Cardiac muscle cell (in vitro differentiated cells and primary cell): ENCODE results near the gene DNAJB6. TPM values are rescaled to one million over a fixed set of nuclear protein-coding genes. Genes with fewer than 3 reads are reported as not detected.

ENCODE experiments used
- DNase-seq, 2 donors: peaks; one replicate each; pipeline versions ENCODE4 v3.0.0 to v3.0.0-alpha.2; 2010 to 2017; ENCODE audit warnings: low read depth in 1 of 2, low spot score in 1 of 2
- H3K27ac ChIP-seq: fragments of 200-600 bp; sonication (generic); 2 replicates; pipeline ENCODE4 v1.5.1; 2016
- H3K27me3 ChIP-seq: fragments of 200-600 bp; sonication (generic); 2 replicates; pipeline ENCODE4 v1.6.0; 2016; ENCODE audit warnings: control low read depth
- H3K36me3 ChIP-seq: fragments of 200-600 bp; sonication (generic); 2 replicates; pipeline ENCODE4 v1.5.1; 2016; ENCODE audit warnings: control low read depth
- H3K4me1 ChIP-seq: fragments of 200-600 bp; sonication (generic); 2 replicates; pipeline ENCODE4 v1.8.1; 2017; ENCODE audit warnings: low read depth, mild to moderate bottlenecking, mixed run types
- H3K4me3 ChIP-seq: fragments of 200-600 bp; sonication (generic); 2 replicates; pipeline ENCODE4 v1.5.1; 2016; ENCODE audit warnings: mild to moderate bottlenecking
- H3K9me3 ChIP-seq: fragments of 200-600 bp; sonication (generic); 2 replicates; pipeline ENCODE4 v1.5.1; 2017; ENCODE audit warnings: low read depth, mild to moderate bottlenecking, control low read depth
- polyA plus RNA-seq: library from polyadenylated mRNA; unstranded; fragments of >200 nt; fragmentation: Nextera tagmentation; extraction: Ambion mirVana; gene quantifications from 2 replicates; pipeline ENCODE4 v1.2.1, GENCODE V29; 2016
- total RNA-seq: library from RNA; depleted of rRNA; stranded (reverse); fragments of >200 nt; gene quantifications from 2 replicates; pipeline ENCODE4 v1.2.3, GENCODE V29; 2016
- TF ChIP-seq, protein P1 (sequence below): IDR thresholded peaks from 2 replicates; pipeline ENCODE4 v1.5.1; 2012; ENCODE audit warnings: low read depth, mild to moderate bottlenecking, low read length

The DNAJB6 gene
- total and polyA plus RNA-seq, 2 experiments from 2014 or later = 110 to 137 TPM

DNA sequence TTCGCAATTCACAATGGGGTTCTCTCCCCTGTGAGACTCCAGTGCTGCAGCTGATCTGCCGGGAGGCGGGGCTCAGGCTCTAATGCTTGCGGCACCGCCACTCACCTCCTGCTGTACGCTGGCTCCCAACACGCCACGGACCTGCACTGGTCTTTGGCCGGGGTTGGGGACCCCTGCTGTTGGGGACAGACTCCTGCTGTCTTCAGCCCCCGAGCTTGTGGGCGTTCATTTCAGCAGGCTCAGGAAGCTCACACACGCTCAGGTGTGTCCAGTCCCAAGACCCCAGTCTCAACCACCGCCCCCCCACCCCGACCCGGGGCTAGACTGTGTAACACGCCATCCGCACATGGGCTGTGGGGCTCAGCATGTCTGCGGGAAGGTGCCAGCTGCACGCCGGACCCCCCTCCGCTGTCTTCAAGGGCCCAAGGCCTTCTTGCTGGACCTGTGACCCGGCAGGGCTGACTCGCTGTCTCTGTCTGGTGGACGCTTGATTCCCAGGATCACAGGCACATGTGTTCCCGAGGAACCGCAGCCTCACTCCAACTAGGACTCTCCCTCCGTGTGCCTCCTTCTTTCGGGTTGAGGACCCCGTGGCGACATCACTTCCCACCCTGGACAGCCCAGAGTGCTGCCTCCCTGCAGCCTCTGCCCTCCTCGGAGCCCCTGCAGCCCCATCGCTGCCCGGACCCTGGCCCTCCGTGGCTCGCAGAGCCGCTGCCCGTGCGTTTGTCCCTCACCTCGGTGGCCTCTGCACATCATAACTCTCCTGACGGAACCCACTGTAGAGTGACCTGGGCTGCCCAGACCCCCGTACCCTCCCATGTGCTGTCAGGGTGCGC lies 106.4 kb downstream of the DNAJB6 start:
- H3K27me3 ChIP-seq = no peaks in the 10 kb centered on the region
- TF ChIP-seq, protein P1, sequence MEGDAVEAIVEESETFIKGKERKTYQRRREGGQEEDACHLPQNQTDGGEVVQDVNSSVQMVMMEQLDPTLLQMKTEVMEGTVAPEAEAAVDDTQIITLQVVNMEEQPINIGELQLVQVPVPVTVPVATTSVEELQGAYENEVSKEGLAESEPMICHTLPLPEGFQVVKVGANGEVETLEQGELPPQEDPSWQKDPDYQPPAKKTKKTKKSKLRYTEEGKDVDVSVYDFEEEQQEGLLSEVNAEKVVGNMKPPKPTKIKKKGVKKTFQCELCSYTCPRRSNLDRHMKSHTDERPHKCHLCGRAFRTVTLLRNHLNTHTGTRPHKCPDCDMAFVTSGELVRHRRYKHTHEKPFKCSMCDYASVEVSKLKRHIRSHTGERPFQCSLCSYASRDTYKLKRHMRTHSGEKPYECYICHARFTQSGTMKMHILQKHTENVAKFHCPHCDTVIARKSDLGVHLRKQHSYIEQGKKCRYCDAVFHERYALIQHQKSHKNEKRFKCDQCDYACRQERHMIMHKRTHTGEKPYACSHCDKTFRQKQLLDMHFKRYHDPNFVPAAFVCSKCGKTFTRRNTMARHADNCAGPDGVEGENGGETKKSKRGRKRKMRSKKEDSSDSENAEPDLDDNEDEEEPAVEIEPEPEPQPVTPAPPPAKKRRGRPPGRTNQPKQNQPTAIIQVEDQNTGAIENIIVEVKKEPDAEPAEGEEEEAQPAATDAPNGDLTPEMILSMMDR = no peak
- no peaks in the 10 kb centered on the region for H3K4me1 ChIP-seq
- no peak overlapping the region for H3K4me3 ChIP-seq
- no peaks in the 10 kb centered on the region for H3K9me3 ChIP-seq
- H3K27ac ChIP-seq = no peak overlapping the region
- DNase-seq = no peak
- H3K36me3 ChIP-seq = no peaks in the 10 kb centered on the region

- Histone ChIP-seq H3K4me1 (no peaks in the 10 kb centered on the region), H3K9me3 (no peaks in the 10 kb centered on the region), H3K27ac (no peak overlapping the region), H3K27me3 (no peaks in the 10 kb centered on the region), H3K36me3 (no peaks in the 10 kb centered on the region), H3K4me3 (no peak overlapping the region)
- TF ChIP-seq, protein P1 = no peak
- no peak for DNase-seq
Observed at GRCh38 chr7:157444011-157444842, 107.4 kb downstream of the DNAJB6 start.

DNA sequence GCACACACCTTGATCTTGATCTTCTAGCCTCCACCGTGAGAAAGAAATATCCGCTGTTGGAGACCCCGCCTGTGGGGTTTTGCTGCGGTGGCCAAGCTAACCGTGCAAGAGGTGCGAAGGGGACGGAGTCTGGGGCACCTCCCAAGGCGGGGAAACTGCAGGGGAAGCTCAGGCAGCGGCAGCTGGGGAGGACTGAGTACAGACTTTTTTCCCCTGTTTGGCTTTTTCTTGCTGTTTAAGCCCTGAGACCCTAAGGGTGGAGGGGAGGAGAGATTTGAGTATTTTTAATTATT lies 108.0 kb downstream of the DNAJB6 start:
- H3K27me3 ChIP-seq = no peaks in the 10 kb centered on the region

GRCh38 chr7:157445246-157445955 lies 108.6 kb downstream of the DNAJB6 start:
- Histone ChIP-seq H3K9me3 (no peaks in the 10 kb centered on the region), H3K4me3 (no peak overlapping the region), H3K36me3 (no peaks in the 10 kb centered on the region), H3K4me1 (no peaks in the 10 kb centered on the region), H3K27ac (no peak overlapping the region), H3K27me3 (no peaks in the 10 kb centered on the region)
- TF ChIP-seq, protein P1 = no peak
- DNase-seq = no peak

More for the DNA sequence above, 108.0 kb downstream of the DNAJB6 start:
- Histone ChIP-seq H3K4me1 (no peaks in the 10 kb centered on the region), H3K4me3 (no peak overlapping the region), H3K9me3 (no peaks in the 10 kb centered on the region), H3K27ac (no peak overlapping the region), H3K36me3 (no peaks in the 10 kb centered on the region)
- no peak for DNase-seq
- TF ChIP-seq, protein P1 = no peak

- TF ChIP-seq, protein P1 = no peak
- Histone ChIP-seq H3K36me3 (no peaks in the 10 kb centered on the region), H3K27ac (no peak overlapping the region), H3K27me3 (no peaks in the 10 kb centered on the region), H3K4me1 (no peaks in the 10 kb centered on the region), H3K9me3 (no peaks in the 10 kb centered on the region), H3K4me3 (no peak overlapping the region)
- no peak for DNase-seq
Observed at GRCh38 chr7:157445956-157446295, 109.1 kb downstream of the DNAJB6 start.
